ENCODE measurements around the gene PAK6. TPM values are rescaled to one million over a fixed set of nuclear protein-coding genes. Genes with fewer than 3 reads are reported as not detected.

The PAK6 gene
- total RNA-seq, 1 experiment from 2014 or later = 0.84 TPM

DNA sequence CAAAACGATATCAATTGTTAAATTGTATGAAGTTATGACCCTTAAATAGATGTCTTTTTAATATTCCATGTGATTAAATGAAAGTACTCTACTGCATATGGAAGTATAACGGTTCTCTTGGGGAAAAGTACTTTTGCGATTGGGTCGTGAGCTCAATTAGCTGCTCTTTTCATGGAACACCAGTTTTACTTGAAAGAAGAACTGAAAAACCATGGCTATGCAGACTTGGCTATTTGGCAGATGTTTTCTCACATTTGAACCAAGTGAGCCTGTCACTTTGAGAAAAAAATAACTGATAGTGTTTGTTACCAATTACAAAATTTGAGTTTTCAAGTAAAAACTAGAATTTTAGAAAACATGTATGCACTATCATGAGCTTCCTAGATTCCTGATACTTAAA, 78.7 kb downstream of the PAK6 start:
- Histone ChIP-seq H3K27ac (ENCODE audit: low read depth, low read length, poor library complexity, severe bottlenecking) (no peak overlapping the region), H3K9me3 (ENCODE audit: low read depth, low read length, poor library complexity, severe bottlenecking) (no peaks in the 10 kb centered on the region), H3K4me3 (ENCODE audit: low read depth, low read length, poor library complexity, severe bottlenecking) (no peak overlapping the region), H3K4me1 (ENCODE audit: insufficient read depth, low read length, poor library complexity, severe bottlenecking) (peaks cover 24% of the 10 kb centered on the region), H3K27me3 (replicated peaks; ENCODE audit: insufficient read depth, low read depth, low read length, poor library complexity) (no peaks in the 10 kb centered on the region), H3K36me3 (ENCODE audit: insufficient read depth, low read length, poor library complexity, severe bottlenecking) (no peaks in the 10 kb centered on the region)
- POLR2A ChIA-PET (ENCODE audit: low non-redundant PET) = no interaction called here
- intact Hi-C loops (cut with micrococcal nuclease; ENCODE audit: unreplicated experiment) = no loop called here
- TF ChIP-seq EZH2 (IDR thresholded peaks at IDR 0.05; ENCODE audit: borderline replicate concordance, low read depth, low read length, poor library complexity, severe bottlenecking) (no peak), CTCF (conservative IDR thresholded peaks at IDR 0.05; ENCODE audit: low read depth, low read length) (no peak)
- no TSS peak for BruUV-seq (replicated peaks)
- CTCF ChIA-PET = no interaction called here
- DNase-seq (ENCODE audit: low spot score) = no peak

GRCh38 chr15:40320409-40320808, 81.5 kb downstream of the PAK6 start:
- no peak for DNase-seq (ENCODE audit: low spot score)
- H3K4me1 ChIP-seq (ENCODE audit: insufficient read depth, low read length, poor library complexity, severe bottlenecking) = peaks cover 31% of the 10 kb centered on the region
- H3K27me3 ChIP-seq (replicated peaks; ENCODE audit: insufficient read depth, low read depth, low read length, poor library complexity) = no peaks in the 10 kb centered on the region
- no peak overlapping the region for H3K27ac ChIP-seq (ENCODE audit: low read depth, low read length, poor library complexity, severe bottlenecking)
- no TSS peak for BruUV-seq (replicated peaks)
- ChIA-PET POLR2A (ENCODE audit: low non-redundant PET) (interaction anchor here (0.6 kb wide), 1 partner anchor 486 kb away, joined by 3 read pairs; no protein-coding TSS in a partner anchor), CTCF (interaction anchor here (0.6 kb wide), 1 partner anchor 859 kb away, joined by 3 read pairs; no protein-coding TSS in a partner anchor)
- H3K36me3 ChIP-seq (ENCODE audit: insufficient read depth, low read length, poor library complexity, severe bottlenecking) = no peaks in the 10 kb centered on the region
- no peaks in the 10 kb centered on the region for H3K9me3 ChIP-seq (ENCODE audit: low read depth, low read length, poor library complexity, severe bottlenecking)
- TF ChIP-seq CTCF (conservative IDR thresholded peaks at IDR 0.05; ENCODE audit: low read depth, low read length) (no peak), EZH2 (IDR thresholded peaks at IDR 0.05; ENCODE audit: borderline replicate concordance, low read depth, low read length, poor library complexity, severe bottlenecking) (no peak)
- intact Hi-C loops (cut with micrococcal nuclease; ENCODE audit: unreplicated experiment) = no loop called here
- H3K4me3 ChIP-seq (ENCODE audit: low read depth, low read length, poor library complexity, severe bottlenecking) = no peak overlapping the region

GRCh38 chr15:40320931-40321371, 82.1 kb downstream of the PAK6 start:
- Histone ChIP-seq H3K4me3 (ENCODE audit: low read depth, low read length, poor library complexity, severe bottlenecking) (no peak overlapping the region), H3K36me3 (ENCODE audit: insufficient read depth, low read length, poor library complexity, severe bottlenecking) (no peaks in the 10 kb centered on the region), H3K27ac (ENCODE audit: low read depth, low read length, poor library complexity, severe bottlenecking) (no peak overlapping the region), H3K27me3 (replicated peaks; ENCODE audit: insufficient read depth, low read depth, low read length, poor library complexity) (no peaks in the 10 kb centered on the region), H3K9me3 (ENCODE audit: low read depth, low read length, poor library complexity, severe bottlenecking) (no peaks in the 10 kb centered on the region), H3K4me1 (ENCODE audit: insufficient read depth, low read length, poor library complexity, severe bottlenecking) (peaks cover 35% of the 10 kb centered on the region)
- TF ChIP-seq CTCF (conservative IDR thresholded peaks at IDR 0.05; ENCODE audit: low read depth, low read length) = peak; percentile 92
- TF ChIP-seq EZH2 (IDR thresholded peaks at IDR 0.05; ENCODE audit: borderline replicate concordance, low read depth, low read length, poor library complexity, severe bottlenecking) = no peak
- intact Hi-C loops (cut with micrococcal nuclease; ENCODE audit: unreplicated experiment) = no loop called here
- DNase-seq (ENCODE audit: low spot score) = peak; percentile 94
- no TSS peak for BruUV-seq (replicated peaks)
- ChIA-PET CTCF (interaction anchor here (0.6 kb wide), 1 partner anchor 859 kb away, joined by 3 read pairs; no protein-coding TSS in a partner anchor), POLR2A (ENCODE audit: low non-redundant PET) (interaction anchor here (0.6 kb wide), 1 partner anchor 487 kb away, joined by 3 read pairs; no protein-coding TSS in a partner anchor)
